Measurements from ENCODE around the gene FAM180A. TPM values are rescaled to one million over a fixed set of nuclear protein-coding genes. Genes with fewer than 3 reads are reported as not detected.

Gene FAM180A
- total and polyA plus RNA-seq, 10 of the 15 experiments (the other 5 are each of a cell fraction or from before 2014, with no cell fraction given), result not detected

DNA sequence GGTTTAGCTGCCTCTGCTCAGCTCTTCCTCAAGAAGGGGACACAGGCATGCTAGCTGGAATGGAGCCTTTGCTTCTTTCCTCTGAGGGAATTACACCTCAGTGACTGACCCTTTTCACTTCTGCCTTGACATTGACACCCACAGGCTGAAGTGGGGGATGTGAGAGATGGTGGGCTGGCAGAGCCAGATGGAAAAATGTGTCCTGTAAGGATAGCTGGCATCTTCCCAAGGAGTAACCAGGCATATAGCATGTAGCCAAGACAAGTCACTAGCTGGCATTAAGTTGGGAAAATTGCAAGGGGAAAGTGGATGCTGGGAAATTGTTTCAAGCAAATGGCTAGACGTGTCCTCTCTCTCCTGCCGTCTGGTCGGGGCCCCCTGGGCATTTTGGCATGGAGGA is 66.4 kb downstream of the FAM180A start:
- no peak for FAIRE-seq
- ATAC-seq, result no peak
- H2AFZ ChIP-seq (ENCODE audit: control insufficient read depth, low read depth, low read length), result no peak overlapping the region
- H3K4me3 ChIP-seq, result no peak overlapping the region
- TF ChIP-seq, protein P1, sequence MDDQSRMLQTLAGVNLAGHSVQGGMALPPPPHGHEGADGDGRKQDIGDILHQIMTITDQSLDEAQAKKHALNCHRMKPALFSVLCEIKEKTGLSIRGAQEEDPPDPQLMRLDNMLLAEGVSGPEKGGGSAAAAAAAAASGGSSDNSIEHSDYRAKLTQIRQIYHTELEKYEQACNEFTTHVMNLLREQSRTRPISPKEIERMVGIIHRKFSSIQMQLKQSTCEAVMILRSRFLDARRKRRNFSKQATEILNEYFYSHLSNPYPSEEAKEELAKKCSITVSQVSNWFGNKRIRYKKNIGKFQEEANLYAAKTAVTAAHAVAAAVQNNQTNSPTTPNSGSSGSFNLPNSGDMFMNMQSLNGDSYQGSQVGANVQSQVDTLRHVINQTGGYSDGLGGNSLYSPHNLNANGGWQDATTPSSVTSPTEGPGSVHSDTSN (IDR thresholded peaks at IDR 0.05; ENCODE audit: insufficient replicate concordance, low read depth, low read length), result no peak
- no peak for TF ChIP-seq ZNF384 (IDR thresholded peaks at IDR 0.05; ENCODE audit: borderline replicate concordance, low read depth, low read length)
- TF ChIP-seq HCFC1 (IDR thresholded peaks at IDR 0.05; ENCODE audit: low read length), result no peak
- ChIA-PET CTCF (interaction anchor here (7.3 kb wide), 1 partner anchor 9 kb away, joined by 55 read pairs; no protein-coding TSS in a partner anchor), RAD21 (ENCODE audit: unreplicated experiment) (no interaction called here), SMC1A (ENCODE audit: uncharacterized antibody, unreplicated experiment) (interaction anchor here (1.3 to 4.3 kb wide), 2 partner anchors 9 to 15 kb away, joined by 3 to 18 read pairs; no protein-coding TSS in a partner anchor), POLR2A (interaction anchor here (1.0 kb wide), 1 partner anchor 11 kb away, joined by 3 read pairs; no protein-coding TSS in a partner anchor)
- intact Hi-C loops (cut with micrococcal nuclease; ENCODE audit: unreplicated experiment) (no loop called here), in situ Hi-C loops (cut with MboI) (no loop called here)
- no peaks in the 10 kb centered on the region for H3K27me3 ChIP-seq (replicated peaks in 1 of 2; ENCODE audit: control insufficient read depth in 2 of 2, insufficient read depth in 2 of 2, low read length in 1 of 2)
- no peaks in the 10 kb centered on the region for H3K79me2 ChIP-seq (ENCODE audit: control insufficient read depth, insufficient read depth, low read length)
- H3K36me3 ChIP-seq (ENCODE audit: control insufficient read depth in 2 of 2, insufficient read depth in 2 of 2, low read length in 1 of 2), result no peaks in the 10 kb centered on the region; a peak in 2 of 4 replicates
- no peaks in the 10 kb centered on the region for H3K4me1 ChIP-seq (ENCODE audit: control insufficient read depth, insufficient read depth, low read length)
- BruUV-seq (replicated peaks), result no TSS peak
- no peaks in the 10 kb centered on the region for H3K9me3 ChIP-seq (replicated peaks; ENCODE audit: control insufficient read depth, insufficient read depth, low read length)
- H3K4me2 ChIP-seq (ENCODE audit: control insufficient read depth, insufficient read depth), result no peak overlapping the region
- WGBS (ENCODE audit: insufficient coverage, insufficient replicate concordance, low lambda C conversion rate, missing lambda C conversion rate), result 95% methylated on average over 3 of the region's 3 CpGs
- no peaks in the 10 kb centered on the region for H4K20me1 ChIP-seq (ENCODE audit: control insufficient read depth, insufficient read depth)
- H3K27ac ChIP-seq (ENCODE audit: control insufficient read depth, insufficient read depth), result no peak overlapping the region
- no peak overlapping the region for H3K9ac ChIP-seq (ENCODE audit: control insufficient read depth, insufficient read depth, low read length)
- no peak for DNase-seq (ENCODE audit: low read depth, low spot score)

DNA sequence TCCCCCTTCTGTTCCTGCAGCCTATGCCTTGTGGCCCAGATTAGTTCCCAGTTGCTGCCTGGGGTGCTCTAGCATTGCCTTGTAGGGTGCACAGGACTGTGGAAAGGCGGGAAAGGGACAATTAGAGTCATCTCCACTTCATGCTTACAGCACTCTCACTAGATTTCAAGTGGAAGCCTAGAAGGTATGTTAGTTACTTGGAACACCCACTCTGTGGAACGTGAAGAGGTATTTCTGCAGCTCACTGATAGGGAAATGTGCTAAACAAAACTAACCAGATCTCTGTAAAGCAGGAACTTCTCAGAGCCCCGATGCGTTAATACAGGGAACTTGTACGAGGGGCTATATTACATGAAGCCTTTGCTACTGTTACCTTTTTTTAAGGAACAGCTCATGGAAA is 66.9 kb downstream of the FAM180A start:
- POLR2A ChIA-PET, result no interaction called here
- 70% methylated on average over 5 of the region's 5 CpGs for WGBS (ENCODE audit: insufficient coverage, insufficient replicate concordance, low lambda C conversion rate, missing lambda C conversion rate)
- TF ChIP-seq JUNB (IDR thresholded peaks at IDR 0.05) (no peak), TAF1 (IDR thresholded peaks at IDR 0.05; ENCODE audit: borderline replicate concordance, low read depth, low read length) (no peak), NR2C2 (IDR thresholded peaks at IDR 0.05; ENCODE audit: borderline replicate concordance, control insufficient read depth, insufficient read length, low read depth) (no peak), TCF3 (IDR thresholded peaks at IDR 0.05; ENCODE audit: borderline replicate concordance, insufficient read depth, low read depth, low read length) (no peak), IRF4 (IDR thresholded peaks at IDR 0.05; ENCODE audit: low read depth, low read length) (no peak), CREM (IDR thresholded peaks at IDR 0.05; ENCODE audit: low read depth) (no peak), NR2C1 (IDR thresholded peaks at IDR 0.05) (no peak), ZSCAN29 (IDR thresholded peaks at IDR 0.05) (no peak)
- TF ChIP-seq, protein P2, sequence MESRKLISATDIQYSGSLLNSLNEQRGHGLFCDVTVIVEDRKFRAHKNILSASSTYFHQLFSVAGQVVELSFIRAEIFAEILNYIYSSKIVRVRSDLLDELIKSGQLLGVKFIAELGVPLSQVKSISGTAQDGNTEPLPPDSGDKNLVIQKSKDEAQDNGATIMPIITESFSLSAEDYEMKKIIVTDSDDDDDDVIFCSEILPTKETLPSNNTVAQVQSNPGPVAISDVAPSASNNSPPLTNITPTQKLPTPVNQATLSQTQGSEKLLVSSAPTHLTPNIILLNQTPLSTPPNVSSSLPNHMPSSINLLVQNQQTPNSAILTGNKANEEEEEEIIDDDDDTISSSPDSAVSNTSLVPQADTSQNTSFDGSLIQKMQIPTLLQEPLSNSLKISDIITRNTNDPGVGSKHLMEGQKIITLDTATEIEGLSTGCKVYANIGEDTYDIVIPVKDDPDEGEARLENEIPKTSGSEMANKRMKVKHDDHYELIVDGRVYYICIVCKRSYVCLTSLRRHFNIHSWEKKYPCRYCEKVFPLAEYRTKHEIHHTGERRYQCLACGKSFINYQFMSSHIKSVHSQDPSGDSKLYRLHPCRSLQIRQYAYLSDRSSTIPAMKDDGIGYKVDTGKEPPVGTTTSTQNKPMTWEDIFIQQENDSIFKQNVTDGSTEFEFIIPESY (IDR thresholded peaks at IDR 0.05), result no peak
- TF ChIP-seq, protein P3, sequence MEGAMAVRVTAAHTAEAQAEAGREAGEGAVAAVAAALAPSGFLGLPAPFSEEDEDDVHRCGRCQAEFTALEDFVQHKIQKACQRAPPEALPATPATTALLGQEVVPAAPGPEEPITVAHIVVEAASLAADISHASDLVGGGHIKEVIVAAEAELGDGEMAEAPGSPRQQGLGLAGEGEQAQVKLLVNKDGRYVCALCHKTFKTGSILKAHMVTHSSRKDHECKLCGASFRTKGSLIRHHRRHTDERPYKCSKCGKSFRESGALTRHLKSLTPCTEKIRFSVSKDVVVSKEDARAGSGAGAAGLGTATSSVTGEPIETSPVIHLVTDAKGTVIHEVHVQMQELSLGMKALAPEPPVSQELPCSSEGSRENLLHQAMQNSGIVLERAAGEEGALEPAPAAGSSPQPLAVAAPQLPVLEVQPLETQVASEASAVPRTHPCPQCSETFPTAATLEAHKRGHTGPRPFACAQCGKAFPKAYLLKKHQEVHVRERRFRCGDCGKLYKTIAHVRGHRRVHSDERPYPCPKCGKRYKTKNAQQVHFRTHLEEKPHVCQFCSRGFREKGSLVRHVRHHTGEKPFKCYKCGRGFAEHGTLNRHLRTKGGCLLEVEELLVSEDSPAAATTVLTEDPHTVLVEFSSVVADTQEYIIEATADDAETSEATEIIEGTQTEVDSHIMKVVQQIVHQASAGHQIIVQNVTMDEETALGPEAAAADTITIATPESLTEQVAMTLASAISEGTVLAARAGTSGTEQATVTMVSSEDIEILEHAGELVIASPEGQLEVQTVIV (IDR thresholded peaks at IDR 0.05; ENCODE audit: borderline replicate concordance, partially characterized antibody), result no peak

More for the DNA sequence above, 66.9 kb downstream of the FAM180A start:
- CTCF ChIA-PET, result interaction anchor here (7.3 kb wide), 1 partner anchor 9 kb away, joined by 55 read pairs; no protein-coding TSS in a partner anchor
- Histone ChIP-seq H3K4me2 (ENCODE audit: control insufficient read depth, insufficient read depth) (no peak overlapping the region), H3K27me3 (replicated peaks in 1 of 2; ENCODE audit: control insufficient read depth in 2 of 2, insufficient read depth in 2 of 2, low read length in 1 of 2) (no peaks in the 10 kb centered on the region), H3K9me3 (replicated peaks; ENCODE audit: control insufficient read depth, insufficient read depth, low read length) (no peaks in the 10 kb centered on the region), H3K4me3 (no peak overlapping the region), H2AFZ (ENCODE audit: control insufficient read depth, low read depth, low read length) (no peak overlapping the region), H3K36me3 (ENCODE audit: control insufficient read depth in 2 of 2, insufficient read depth in 2 of 2, low read length in 1 of 2) (peaks cover 0 to 1% of the 10 kb centered on the region in 2 experiments; a peak in 2 of 4 replicates), H3K79me2 (ENCODE audit: control insufficient read depth, insufficient read depth, low read length) (no peaks in the 10 kb centered on the region), H3K27ac (ENCODE audit: control insufficient read depth, insufficient read depth) (no peak overlapping the region), H3K4me1 (ENCODE audit: control insufficient read depth, insufficient read depth, low read length) (no peaks in the 10 kb centered on the region), H3K9ac (ENCODE audit: control insufficient read depth, insufficient read depth, low read length) (no peak overlapping the region), H4K20me1 (ENCODE audit: control insufficient read depth, insufficient read depth) (no peaks in the 10 kb centered on the region)
- in situ Hi-C loops (cut with MboI) (no loop called here), intact Hi-C loops (cut with micrococcal nuclease; ENCODE audit: unreplicated experiment) (no loop called here)
- FAIRE-seq, result no peak
- RAD21 ChIA-PET (ENCODE audit: unreplicated experiment), result no interaction called here
- DNase-seq (ENCODE audit: low read depth, low spot score), result no peak
- SMC1A ChIA-PET (ENCODE audit: uncharacterized antibody, unreplicated experiment), result interaction anchor here (1.3 to 4.3 kb wide), 2 partner anchors 8 to 15 kb away, joined by 3 to 18 read pairs; no protein-coding TSS in a partner anchor
- no peak for ATAC-seq
- BruUV-seq (replicated peaks), result no TSS peak

Measured in GM12878 (cell line).